Hindlimb muscle (tissue), 1 donor: ENCODE measurements around the gene VEGFD. TPM values are rescaled to one million over a fixed set of nuclear protein-coding genes. Genes with fewer than 3 reads are reported as not detected.
A peak's percentile ranks its signal among the peaks of the same experiment; 100 is the strongest.

Source experiments
- DNase-seq: peaks from one replicate; pipeline ENCODE4 v3.0.0-alpha.2; 2013
- polyA plus RNA-seq: library from polyadenylated mRNA; unstranded; fragments of 120-200 nt; gene quantifications from one replicate; pipeline ENCODE4 v1.2.1, GENCODE V29; 2013; ENCODE audit not compliant: insufficient read length

Gene VEGFD
- polyA plus RNA-seq, 1 donor = 1.5 TPM

GRCh38 chrX:15301924-15302323, 82.3 kb downstream of the VEGFD start:
- no peak for DNase-seq

DNA sequence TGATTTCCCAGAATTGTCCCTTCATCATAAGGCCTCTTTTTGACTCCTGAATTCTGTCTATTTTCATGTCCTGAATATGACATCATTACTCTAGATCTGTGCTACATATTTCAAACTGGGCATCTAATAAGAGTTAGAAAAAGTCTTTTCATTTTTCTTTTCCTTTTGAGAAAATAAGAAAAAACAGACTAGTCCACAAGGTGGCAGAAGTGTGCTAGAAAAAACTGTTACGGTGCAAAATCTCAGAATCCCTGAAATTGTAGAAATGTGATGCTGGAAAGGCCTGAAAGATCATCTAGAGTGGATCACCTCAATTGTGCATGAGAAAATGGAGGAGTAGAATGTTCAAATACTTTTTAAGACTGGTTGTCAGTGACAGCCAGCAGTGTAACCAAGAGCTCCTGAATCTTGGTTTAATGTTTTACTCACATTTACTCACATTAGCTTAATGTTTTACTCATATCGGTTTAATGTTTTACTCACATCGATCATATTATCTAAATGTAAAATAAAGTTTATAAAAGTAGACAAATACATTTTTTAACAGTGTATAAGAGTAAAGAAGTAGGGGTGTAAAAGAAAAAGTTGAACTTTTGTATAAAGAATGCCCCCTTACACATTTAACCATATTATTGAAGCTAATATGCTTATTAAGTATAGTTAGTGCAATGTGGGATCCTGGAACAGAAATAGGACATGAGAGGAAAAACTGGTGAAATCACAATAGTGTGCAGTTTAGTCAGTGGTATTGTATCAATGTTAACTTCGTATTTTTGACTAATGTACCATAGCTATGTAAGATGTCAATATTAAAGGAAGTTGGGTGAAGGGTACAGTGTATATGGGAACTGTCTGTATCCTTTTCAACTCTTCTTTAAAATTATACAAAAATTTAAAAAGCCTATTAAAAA, 84.0 kb downstream of the VEGFD start:
- DNase-seq = peak; percentile 11

- DNase-seq = no peak
These were observed 85.4 kb downstream of the VEGFD start for GRCh38 chrX:15298780-15299179.

GRCh38 chrX:15298201-15298600, 86.0 kb downstream of the VEGFD start:
- DNase-seq = no peak

Other genes with a start within 250 kb of the VEGFD start
- 3.5 TPM for gene ASB9, start 114.3 kb downstream of the VEGFD start, polyA plus RNA-seq
- 14.3 TPM for gene ASB11, start 68.8 kb downstream of the VEGFD start, polyA plus RNA-seq
- gene PIGA, start 48.9 kb downstream of the VEGFD start, polyA plus RNA-seq = 6.5 TPM
- gene PIR, start 108.9 kb upstream of the VEGFD start, polyA plus RNA-seq = 3.2 TPM
- gene BMX, start 116.4 kb upstream of the VEGFD start, polyA plus RNA-seq = 2.3 TPM
- gene ACE2, start 216.5 kb upstream of the VEGFD start, polyA plus RNA-seq = not detected